ENCODE results near the gene LRCOL1.

LRCOL1 gene

DNA sequence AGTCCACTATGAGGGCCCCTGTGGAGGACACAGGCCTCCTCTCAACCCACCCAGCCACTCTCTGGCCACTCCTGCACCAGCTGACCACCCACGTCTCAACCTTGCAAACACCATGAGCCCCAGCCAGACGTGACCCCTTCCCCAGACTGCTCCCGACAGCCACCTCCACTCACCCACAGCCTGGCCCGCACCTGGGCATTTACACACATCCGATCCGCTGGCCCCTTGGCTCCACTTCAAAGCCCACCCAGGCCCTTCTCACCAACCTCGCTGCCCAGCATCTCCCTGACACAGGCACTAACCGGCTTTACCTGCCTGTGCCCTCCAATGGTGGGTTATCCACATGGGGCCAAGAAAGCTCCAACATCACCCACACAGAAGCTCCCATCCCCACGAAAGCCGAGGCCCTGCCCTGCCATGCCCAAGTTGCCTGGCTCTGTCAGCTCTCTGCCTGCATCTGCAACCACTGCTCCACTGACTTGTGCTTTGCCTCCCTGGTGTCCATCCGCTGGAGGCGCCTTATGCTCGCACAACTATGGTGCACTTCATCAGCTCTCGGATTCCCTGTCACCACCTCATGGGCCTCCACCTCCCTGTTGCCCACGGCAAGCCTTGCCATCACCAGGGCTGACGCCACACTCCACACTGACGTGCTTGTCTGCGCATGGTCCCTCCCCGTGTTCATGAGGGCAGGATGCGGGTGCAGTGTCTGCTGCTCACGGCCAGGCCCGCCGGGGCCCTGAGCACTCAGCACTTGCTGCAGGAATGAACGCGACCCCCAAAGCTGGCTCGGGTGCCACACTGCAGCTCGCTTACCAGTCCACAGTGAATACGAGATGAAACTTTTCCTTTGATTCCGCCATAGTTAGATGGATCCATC, 24.9 kb upstream of the LRCOL1 start:
- DNase-seq (ENCODE audit: low read depth) = no peak

GRCh38 chr12:132634411-132634990, 24.1 kb upstream of the LRCOL1 start:
- no peak for DNase-seq (ENCODE audit: low read depth)

DNA sequence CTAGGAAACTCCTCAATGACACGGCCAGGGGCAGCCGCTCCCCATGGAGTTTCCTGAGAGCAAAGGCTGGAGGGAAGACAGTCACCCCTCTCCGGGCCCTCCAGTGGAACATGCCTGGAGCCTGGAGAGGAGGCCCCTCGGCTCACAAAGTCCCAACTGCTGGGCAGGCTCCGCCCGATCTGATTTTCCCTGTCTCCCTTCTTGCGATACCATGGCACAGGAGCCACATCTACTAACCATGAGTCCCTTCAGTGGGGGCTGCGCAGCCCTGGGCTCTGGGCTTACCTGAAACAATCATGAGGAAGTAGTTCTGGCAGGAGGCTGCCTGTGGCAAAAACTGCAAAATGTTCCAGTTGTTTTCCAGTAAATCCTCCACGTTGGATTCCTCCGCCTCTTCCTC, 23.5 kb upstream of the LRCOL1 start:
- DNase-seq (ENCODE audit: low read depth) = no peak

GRCh38 chr12:132633398-132633797, 23.0 kb upstream of the LRCOL1 start:
- no peak for DNase-seq (ENCODE audit: low read depth)

- no peak for DNase-seq (ENCODE audit: low read depth)
These were observed 22.3 kb upstream of the LRCOL1 start for GRCh38 chr12:132632521-132633228.

- no peak for DNase-seq (ENCODE audit: low read depth)
These were observed 21.3 kb upstream of the LRCOL1 start for GRCh38 chr12:132631666-132632065.

DNA sequence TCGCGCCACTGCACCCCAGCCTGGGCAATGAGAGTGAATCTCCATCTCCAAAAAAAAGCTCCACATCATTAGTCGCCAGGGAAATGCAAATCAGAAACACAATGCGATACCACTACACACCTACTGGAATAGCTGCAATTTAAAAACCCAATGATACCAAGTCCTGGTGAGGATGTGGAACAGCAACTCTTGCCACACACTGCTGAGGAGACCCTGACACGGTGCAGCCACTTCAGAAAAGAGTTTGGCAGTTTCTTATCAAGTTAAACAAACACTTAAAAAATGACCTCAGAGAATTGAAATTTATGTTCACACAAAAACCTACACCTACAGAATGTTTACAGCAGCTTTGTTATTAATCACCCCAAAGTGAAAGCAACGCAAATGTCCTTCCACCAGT, 20.3 kb upstream of the LRCOL1 start:
- no peak for DNase-seq (ENCODE audit: low read depth)

DNA sequence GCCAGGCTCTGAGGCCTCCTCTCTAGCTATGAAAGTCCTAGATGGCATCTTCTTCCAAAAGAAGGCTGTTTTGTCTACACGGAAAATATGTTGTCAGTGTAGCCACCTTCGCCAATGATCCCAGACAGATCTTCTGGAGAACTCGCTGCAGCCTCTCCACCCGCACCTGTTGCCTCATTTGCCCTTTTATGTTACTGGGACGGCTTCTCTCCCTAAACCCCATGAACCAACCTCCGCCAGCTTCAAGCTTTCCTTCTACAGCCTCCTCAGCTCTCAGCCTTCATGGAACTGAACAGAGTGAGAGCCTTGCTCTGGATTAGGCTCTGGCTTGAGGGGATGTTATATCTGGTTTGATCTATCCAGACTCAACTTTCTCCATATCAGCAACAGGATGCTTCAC, 18.9 kb upstream of the LRCOL1 start:
- no peak for DNase-seq (ENCODE audit: low read depth)

DNA sequence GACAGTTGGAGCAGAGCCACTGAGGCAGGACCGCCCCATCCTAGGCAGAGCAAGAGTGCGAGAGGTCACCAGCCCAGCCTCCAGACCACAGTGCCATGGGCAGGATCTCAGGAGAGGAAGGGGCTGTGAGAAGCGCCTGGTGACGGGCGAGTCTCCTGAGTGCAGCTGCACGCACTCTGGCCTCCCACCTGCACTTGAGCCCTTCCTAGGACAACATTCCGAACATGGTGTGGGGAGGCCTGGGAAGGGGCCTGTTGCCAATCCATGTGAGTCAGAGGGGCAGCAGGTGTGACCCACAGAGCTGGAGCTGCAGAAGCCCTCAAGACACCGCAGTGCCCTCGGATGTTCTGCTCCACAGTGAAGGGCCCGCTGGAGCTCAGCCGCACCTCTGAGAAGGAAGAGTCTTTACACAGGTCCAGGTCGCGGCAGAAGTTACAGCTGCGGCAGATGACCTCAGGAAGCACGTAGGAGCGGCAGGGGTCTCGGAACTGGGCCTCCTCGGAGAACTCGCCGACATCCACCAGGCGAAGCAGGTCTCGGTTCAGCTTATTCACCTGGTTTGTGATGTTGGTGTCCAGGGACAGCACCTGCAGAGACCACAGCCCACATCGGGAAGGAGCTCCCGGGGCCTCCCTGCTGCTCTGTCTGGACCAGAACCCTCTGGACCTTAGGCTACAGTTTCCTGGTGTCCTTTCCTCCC, 15.5 kb upstream of the LRCOL1 start:
- DNase-seq (ENCODE audit: low read depth) = no peak

- no peak for DNase-seq (ENCODE audit: low read depth)
These were observed 14.7 kb upstream of the LRCOL1 start for GRCh38 chr12:132624910-132625630.

GRCh38 chr12:132624186-132624855, 13.9 kb upstream of the LRCOL1 start:
- DNase-seq (ENCODE audit: low read depth) = no peak

GRCh38 chr12:132623072-132623869, 12.9 kb upstream of the LRCOL1 start:
- no peak for DNase-seq (ENCODE audit: low read depth)

- no peak for DNase-seq (ENCODE audit: low read depth)
These were observed 12.2 kb upstream of the LRCOL1 start for GRCh38 chr12:132622437-132623071.

- no peak for DNase-seq (ENCODE audit: low read depth)
These were observed 11.5 kb upstream of the LRCOL1 start for GRCh38 chr12:132621657-132622435.

- DNase-seq (ENCODE audit: low read depth) = no peak
These were observed 10.7 kb upstream of the LRCOL1 start for GRCh38 chr12:132620899-132621656.

DNA sequence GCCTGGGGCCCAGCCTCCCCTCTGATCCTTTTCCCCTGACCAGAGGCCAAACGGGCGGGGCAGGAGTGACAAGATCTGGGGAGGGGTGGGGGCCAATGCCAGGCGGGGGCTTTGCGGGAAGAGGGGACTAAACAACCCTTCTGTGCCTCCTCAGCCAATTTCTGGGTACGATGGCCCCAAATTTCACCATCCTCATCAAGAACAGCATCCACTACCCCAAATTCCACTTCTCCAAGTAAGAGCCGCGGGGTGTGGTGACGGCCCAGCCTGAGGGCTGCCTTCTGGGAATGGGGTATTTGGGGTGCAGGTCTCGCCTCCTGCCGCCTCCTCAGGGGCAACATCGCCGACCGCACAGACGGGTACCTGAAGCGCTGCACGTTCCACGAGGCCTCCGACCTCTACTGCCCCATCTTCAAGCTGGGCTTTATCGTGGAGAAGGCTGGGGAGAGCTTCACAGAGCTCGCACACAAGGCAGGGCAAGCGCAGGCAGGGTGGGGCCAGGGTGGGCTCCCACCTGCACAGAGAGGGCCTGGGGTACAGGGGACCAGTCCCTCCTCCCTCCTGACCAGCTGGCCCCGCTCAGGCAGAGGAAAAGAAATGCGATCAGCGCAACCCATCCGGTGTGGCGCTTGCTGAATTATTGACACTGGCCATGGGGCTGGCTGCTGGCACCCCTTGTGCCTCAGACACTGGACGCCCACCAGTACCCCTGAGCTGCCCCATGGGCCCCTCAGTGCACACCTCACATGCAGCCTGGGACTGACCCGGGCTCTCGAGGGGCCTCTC, 9.9 kb upstream of the LRCOL1 start:
- no peak for DNase-seq (ENCODE audit: low read depth)

DNA sequence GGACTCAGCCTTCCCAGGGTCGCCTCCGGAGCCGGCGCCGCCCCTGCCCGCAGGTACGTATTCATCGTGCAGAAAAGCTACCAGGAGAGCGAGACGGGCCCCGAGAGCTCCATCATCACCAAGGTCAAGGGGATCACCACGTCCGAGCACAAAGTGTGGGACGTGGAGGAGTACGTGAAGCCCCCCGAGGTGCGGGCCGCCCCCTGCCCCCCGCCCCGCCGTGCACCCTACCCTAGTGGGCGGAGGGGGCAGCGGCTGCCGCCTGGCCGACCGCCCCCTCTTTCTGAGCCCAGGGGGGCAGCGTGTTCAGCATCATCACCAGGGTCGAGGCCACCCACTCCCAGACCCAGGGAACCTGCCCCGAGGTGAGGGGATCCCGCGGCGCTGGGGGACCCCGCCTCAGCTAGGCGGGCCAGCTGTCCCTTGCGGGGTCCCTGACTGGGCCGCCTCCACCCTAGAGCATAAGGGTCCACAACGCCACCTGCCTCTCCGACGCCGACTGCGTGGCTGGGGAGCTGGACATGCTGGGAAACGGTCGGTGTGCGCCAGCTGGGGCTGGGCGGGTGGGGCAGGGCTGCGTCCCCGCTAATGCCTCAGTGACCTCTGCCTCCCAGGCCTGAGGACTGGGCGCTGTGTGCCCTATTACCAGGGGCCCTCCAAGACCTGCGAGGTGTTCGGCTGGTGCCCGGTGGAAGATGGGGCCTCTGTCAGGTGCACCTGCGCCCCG, 9.2 kb upstream of the LRCOL1 start:
- no peak for DNase-seq (ENCODE audit: low read depth)

Measured in activated gamma-delta T cell treated with anti-CD3 and anti-CD28 coated beads, Interleukin-2, amount 50 U/mL, for 16 hours (primary cell).